Lower leg skin (tissue), 4 donors: ENCODE data around the gene KCNT1. TPM values are rescaled to one million over a fixed set of nuclear protein-coding genes. Genes with fewer than 3 reads are reported as not detected.

Source experiments
- DNase-seq, 2 donors: peaks; one replicate each; pipeline ENCODE4 v3.0.0-alpha.2; 2019; ENCODE audit warnings: low spot score in 2 of 2
- H3K4me3 ChIP-seq: fragments of 200-600 bp; sonication (generic); 2 replicates; pipeline ENCODE4 v1.5.1; 2017; ENCODE audit warnings: mild to moderate bottlenecking, low read depth; ENCODE audit not compliant: poor library complexity, severe bottlenecking
- CTCF ChIP-seq, 3 donors: fragments of 450-650 bp; IDR thresholded peaks; one replicate each; pipeline ENCODE4 v1.5.1; 2016; ENCODE audit warnings: antibody characterized with exemption in 3 of 3, mild to moderate bottlenecking in 3 of 3, moderate library complexity in 2 of 3
- POLR2A ChIP-seq, 2 donors: fragments of 450-650 bp; IDR thresholded peaks; one replicate each; pipeline ENCODE4 v1.6.1; 2016 to 2017; ENCODE audit warnings: antibody characterized with exemption in 2 of 2, mild to moderate bottlenecking in 1 of 2, moderate library complexity in 1 of 2
- WGBS, 2 donors: methylation state at CpG; one replicate each; pipeline ENCODE4 v1.1.5; 2018; 5-methylcytosine and 5-hydroxymethylcytosine counted together
- intact Hi-C: fragments of 100-400 bp; cut with DNase I; formaldehyde crosslinking; loops from one replicate; pipeline ENCODE4 v1.15.0; 2023; ENCODE audit warnings: low total_unique reads
- total RNA-seq, 4 donors: library from RNA; depleted of rRNA; stranded (reverse); fragments of >200 nt; gene quantifications; one replicate each; pipeline ENCODE4 v1.1.0, GENCODE V29; 2016

The KCNT1 gene
- total RNA-seq, 4 donors from 2014 or later, result 0.10 TPM; not detected in 3

- intact Hi-C loops, result no loop called here
- TF ChIP-seq POLR2A (IDR thresholded peaks at IDR 0.05) (no peak), CTCF (IDR thresholded peaks at IDR 0.05) (no peak)
- 60 to 67% methylated on average over 19 of the region's 19 CpGs for whole genome bisulfite sequencing, 2 donors
- DNase-seq, result peak in 1 of 2 donors; percentile 17
- no peak overlapping the region for H3K4me3 ChIP-seq
Measured at GRCh38 chr9:135661816-135662560, 40.0 kb upstream of the KCNT1 start.

GRCh38 chr9:135662758-135663450 lies 39.1 kb upstream of the KCNT1 start, which contains the start of gene LCN9:
TSS of gene LCN9 (plus strand) at chr9:135663309. CDS start at chr9:135663322, 13 bp downstream.
- intact Hi-C loops, result no loop called here
- no peak within 1 kb of the TSS for H3K4me3 ChIP-seq
- 48 to 52% methylated on average over 25 of the region's 25 CpGs for WGBS, 2 donors
- TF ChIP-seq CTCF (IDR thresholded peaks at IDR 0.05) (no peak), POLR2A (IDR thresholded peaks at IDR 0.05) (no peak)
- DNase-seq, result no peak

- no peak for DNase-seq
- WGBS, 2 donors, result 56 to 67% methylated on average over 3 of the region's 3 CpGs
- no peak for TF ChIP-seq POLR2A (IDR thresholded peaks at IDR 0.05)
- TF ChIP-seq CTCF (IDR thresholded peaks at IDR 0.05), result no peak
- no peak overlapping the region for H3K4me3 ChIP-seq
- intact Hi-C loops, result no loop called here
Measured at GRCh38 chr9:135663451-135663770, 38.6 kb upstream of the KCNT1 start.

GRCh38 chr9:135663857-135664256 lies 38.1 kb upstream of the KCNT1 start:
- no peak for DNase-seq
- 78 to 83% methylated on average over 12 of the region's 12 CpGs for WGBS, 2 donors
- TF ChIP-seq POLR2A (IDR thresholded peaks at IDR 0.05), result no peak
- no peak for TF ChIP-seq CTCF (IDR thresholded peaks at IDR 0.05)
- intact Hi-C loops, result no loop called here
- H3K4me3 ChIP-seq, result no peak overlapping the region

GRCh38 chr9:135664266-135664665 lies 37.7 kb upstream of the KCNT1 start:
- DNase-seq, result no peak
- intact Hi-C loops, result no loop called here
- TF ChIP-seq CTCF (IDR thresholded peaks at IDR 0.05), result no peak
- no peak for TF ChIP-seq POLR2A (IDR thresholded peaks at IDR 0.05)
- 85 to 86% methylated on average over 8 to 10 of the region's 10 CpGs for WGBS, 2 donors
- no peak overlapping the region for H3K4me3 ChIP-seq
